IMR-90 (cell line): ENCODE data around the gene CREB5. TPM values are rescaled to one million over a fixed set of nuclear protein-coding genes. Genes with fewer than 3 reads are reported as not detected.

Source experiments
- ATAC-seq: fragments of 200-7000 bp; cut with Tn5 transposase; 2 replicates; pipeline ENCODE4 v1.9.1; 2020; ENCODE audit warnings: low read depth, mild to moderate bottlenecking, moderate library complexity
- BruUV-seq: library from RNA; stranded (reverse); fragments of 400-500 nt; replicated peaks from 2 replicates; lab custom pipeline; 2021; lab: Mats Ljungman, UMichigan
- CTCF ChIA-PET: fragments of 300-600 bp; formaldehyde crosslinking; extraction: SDS; loops from one replicate; lab custom pipeline; 2021; ENCODE audit warnings: antibody characterized with exemption; lab: Yijun Ruan, JAX
- POLR2A ChIA-PET: fragments of 300-600 bp; sonication (Branson Sonifier 250); formaldehyde crosslinking; loops from one replicate; lab custom pipeline; 2022; ENCODE audit warnings: antibody characterized with exemption; ENCODE audit not compliant: unreplicated experiment; lab: Charles Lee
- DNase-seq: peaks from one replicate; pipeline ENCODE4 v3.0.0; 2013
- H2AFZ ChIP-seq: replicated peaks from 2 replicates; pipeline ENCODE3; 2013; ENCODE audit warnings: low read length, mild to moderate bottlenecking; ENCODE audit not compliant: poor library complexity
- H2AK5ac ChIP-seq: 2 replicates; pipeline ENCODE4 v1.6.1; 2013; ENCODE audit warnings: low read depth, low read length, inconsistent platforms
- H2AK9ac ChIP-seq: replicated peaks from 2 replicates; pipeline ENCODE3; 2013; ENCODE audit warnings: mild to moderate bottlenecking, low read depth, low read length, moderate library complexity; ENCODE audit not compliant: poor library complexity
- H2BK120ac ChIP-seq: 2 replicates; pipeline ENCODE4 v1.6.1; 2013; ENCODE audit warnings: low read depth, low read length, inconsistent platforms
- H2BK15ac ChIP-seq: 3 replicates; pipeline ENCODE4 v1.6.1; 2013; ENCODE audit warnings: low read depth, low read length, inconsistent platforms
- H2BK20ac ChIP-seq: 2 replicates; pipeline ENCODE4 v1.6.1; 2013; ENCODE audit warnings: low read depth, mild to moderate bottlenecking, inconsistent platforms, low read length, moderate library complexity
- H2BK5ac ChIP-seq: 2 replicates; pipeline ENCODE4 v1.6.1; 2013; ENCODE audit warnings: mild to moderate bottlenecking, low read depth, low read length, inconsistent platforms; ENCODE audit not compliant: poor library complexity, severe bottlenecking
- H3K14ac ChIP-seq: replicated peaks from 2 replicates; pipeline ENCODE4 v1.6.1; 2013; ENCODE audit warnings: low read depth, low read length, inconsistent platforms
- H3K18ac ChIP-seq: 2 replicates; pipeline ENCODE4 v1.6.1; 2013; ENCODE audit warnings: low read depth, low read length, control low read depth
- H3K23ac ChIP-seq: 2 replicates; pipeline ENCODE4 v1.6.1; 2013; ENCODE audit warnings: low read depth, low read length, inconsistent platforms
- H3K27ac ChIP-seq: 2 replicates; pipeline ENCODE4 v1.5.1; 2013; ENCODE audit warnings: mild to moderate bottlenecking, control low read depth, low read length; ENCODE audit not compliant: insufficient read depth
- H3K27me3 ChIP-seq: 2 replicates; pipeline ENCODE4 v1.6.1; 2013; ENCODE audit warnings: low read length; ENCODE audit not compliant: control insufficient read depth, insufficient read depth
- H3K36me3 ChIP-seq: 2 replicates; pipeline ENCODE4 v1.6.1; 2013; ENCODE audit warnings: low read length, mixed read lengths; ENCODE audit not compliant: control insufficient read depth, insufficient read depth
- H3K4ac ChIP-seq: 2 replicates; pipeline ENCODE4 v1.6.1; 2013; ENCODE audit warnings: low read depth, low read length, inconsistent platforms
- H3K4me1 ChIP-seq: 2 replicates; pipeline ENCODE4 v1.6.1; 2013; ENCODE audit warnings: low read length, mixed read lengths; ENCODE audit not compliant: control insufficient read depth, insufficient read depth
- H3K4me2 ChIP-seq: 2 replicates; pipeline ENCODE4 v1.6.1; 2013; ENCODE audit warnings: low read depth, mild to moderate bottlenecking, control low read depth, low read length, moderate library complexity
- H3K4me3 ChIP-seq: 2 replicates; pipeline ENCODE4 v1.5.1; 2013; ENCODE audit warnings: low read depth, mild to moderate bottlenecking, control low read depth, low read length, moderate library complexity; ENCODE audit not compliant: insufficient read depth
- H3K56ac ChIP-seq: 2 replicates; pipeline ENCODE4 v1.6.1; 2013; ENCODE audit warnings: low read length, inconsistent platforms; ENCODE audit not compliant: insufficient read depth; ENCODE audit errors: extremely low read depth
- H3K79me1 ChIP-seq, 2 experiments: 2 replicates each; pipeline ENCODE4 v1.6.1; 2013; ENCODE audit warnings: low read length in 2 of 2, inconsistent platforms in 1 of 2, low read depth in 1 of 2
- H3K9ac ChIP-seq: 2 replicates; pipeline ENCODE4 v1.6.1; 2013; ENCODE audit warnings: low read depth, low read length, control low read depth
- H3K9me1 ChIP-seq: 2 replicates; pipeline ENCODE4 v1.6.1; 2013; ENCODE audit warnings: low read length, inconsistent platforms; ENCODE audit not compliant: insufficient read depth
- H3K9me3 ChIP-seq: 2 replicates; pipeline ENCODE4 v1.6.1; 2013; ENCODE audit warnings: low read length; ENCODE audit not compliant: control insufficient read depth, insufficient read depth
- H4K20me1 ChIP-seq: 2 replicates; pipeline ENCODE4 v1.6.1; 2013; ENCODE audit warnings: low read length, inconsistent platforms; ENCODE audit not compliant: insufficient read depth
- H4K5ac ChIP-seq: 2 replicates; pipeline ENCODE4 v1.6.1; 2013; ENCODE audit warnings: mild to moderate bottlenecking, low read depth, low read length, control low read depth
- H4K8ac ChIP-seq, 2 experiments: 2 replicates each; pipeline ENCODE4 v1.6.1; 2013; ENCODE audit warnings: low read depth in 2 of 2, low read length in 2 of 2, control low read depth in 1 of 2, inconsistent platforms in 1 of 2
- H4K91ac ChIP-seq: 2 replicates; pipeline ENCODE4 v1.6.1; 2013; ENCODE audit warnings: low read depth, low read length, inconsistent platforms; ENCODE audit not compliant: insufficient read depth
- BHLHE40 ChIP-seq: fragments of 150-350 bp; IDR thresholded peaks from 2 replicates; pipeline ENCODE4 v1.6.1; 2016; ENCODE audit warnings: mild to moderate bottlenecking, low read depth, low read length
- MAZ ChIP-seq: IDR thresholded peaks from 2 replicates; pipeline ENCODE4 v1.6.1; 2012; ENCODE audit warnings: low read depth, mild to moderate bottlenecking, low read length, improper control_type of control experiment, moderate library complexity, borderline replicate concordance
- MXI1 ChIP-seq: IDR thresholded peaks from 2 replicates; pipeline ENCODE4 v1.6.1; 2012; ENCODE audit warnings: low read depth, mild to moderate bottlenecking, low read length, moderate library complexity, borderline replicate concordance
- NFE2L2 ChIP-seq: fragments of 150-350 bp; IDR thresholded peaks from 2 replicates; pipeline ENCODE4 v1.6.1; 2016; ENCODE audit warnings: low read depth, mild to moderate bottlenecking, low read length
- POLR2A ChIP-seq: IDR thresholded peaks from 2 replicates; pipeline ENCODE4 v1.6.1; 2012; ENCODE audit warnings: mild to moderate bottlenecking, low read depth, low read length
- RCOR1 ChIP-seq: IDR thresholded peaks from 2 replicates; pipeline ENCODE4 v1.6.1; 2012; ENCODE audit warnings: mild to moderate bottlenecking, low read length, improper control_type of control experiment; ENCODE audit not compliant: insufficient replicate concordance
- WGBS, 2 experiments: methylation state at CpG; one replicate each; pipeline versions ENCODE4 v1.1.5 to v1.1.7; 2013; ENCODE audit warnings: missing lambda C conversion rate in 2 of 2; ENCODE audit not compliant: insufficient read length in 1 of 2; ENCODE audit errors: extremely low coverage in 2 of 2; 5-methylcytosine and 5-hydroxymethylcytosine counted together
- dilution Hi-C: fragments of 300-500 bp; cut with HindIII; formaldehyde crosslinking; loops from one replicate; pipeline ENCODE4 v1.14.3; 2018; ENCODE audit warnings: low sequenced_read_pairs; ENCODE audit not compliant: unreplicated experiment
- in situ Hi-C: fragments of 300-500 bp; cut with MboI; formaldehyde crosslinking; loops from 3 replicates; pipeline ENCODE4 v1.14.3; 2019; ENCODE audit warnings: low sequenced_read_pairs, inconsistent platforms, mixed read lengths
- intact Hi-C: fragments of 100-400 bp; cut with micrococcal nuclease; formaldehyde crosslinking; loops from 2 replicates; pipeline ENCODE4 v1.10.0; 2022
- polyA plus RNA-seq, 3 experiments: library from polyadenylated mRNA; depleted of rRNA; stranded (reverse); fragments of >200 nt; gene quantifications; 2 replicates each; pipeline ENCODE4 v1.2.3, GENCODE V29; 2012; ENCODE audit warnings: low replicate concordance in 1 of 3
- total RNA-seq: library from RNA; depleted of rRNA; stranded (reverse); fragments of >200 nt; gene quantifications from 2 replicates; pipeline ENCODE4 v1.2.3, GENCODE V29; 2012

Gene CREB5
- total and polyA plus RNA-seq, 2 of the 4 experiments (the other 2 are of a cell fraction): 7.3 to 13.1 TPM

DNA sequence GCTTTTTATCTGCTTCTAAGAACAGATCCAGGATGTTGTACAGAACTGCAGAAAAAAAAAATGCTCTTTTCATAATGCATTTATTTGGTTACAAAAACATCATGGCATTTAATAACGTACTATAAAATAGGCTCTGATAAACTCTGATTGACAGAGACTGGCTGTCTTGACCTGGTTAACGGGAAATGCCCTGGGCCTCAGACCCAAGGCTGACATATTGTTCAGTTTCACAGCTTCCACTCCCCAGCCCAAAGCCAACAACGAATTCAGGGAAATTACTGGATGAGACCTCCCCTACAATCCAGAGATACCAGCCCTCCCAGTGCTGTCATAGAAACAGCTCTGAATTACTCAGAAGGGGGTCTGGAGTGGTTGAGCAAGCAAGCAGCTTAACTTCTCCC is 260.1 kb downstream of the CREB5 start:
- intact Hi-C loops (no loop called here), in situ Hi-C loops (no loop called here), dilution Hi-C loops (no loop called here)
- no TSS peak for BruUV-seq
- no peak overlapping the region for H4K5ac ChIP-seq
- H3K9ac ChIP-seq: no peak overlapping the region
- no peak overlapping the region for H2AFZ ChIP-seq
- no peak overlapping the region for H3K4ac ChIP-seq
- H3K56ac ChIP-seq: no peak overlapping the region
- ChIA-PET POLR2A (no interaction called here), CTCF (interaction anchor here (0.6 kb wide), 1 partner anchor 32 kb away, joined by 3 read pairs; no protein-coding TSS in a partner anchor)
- H3K36me3 ChIP-seq: no peaks in the 10 kb centered on the region
- WGBS, 2 experiments: no CpG with 5 or more reads among the region's 3 CpGs
- H3K23ac ChIP-seq: no peak overlapping the region
- TF ChIP-seq RCOR1: no peak
- no peak for TF ChIP-seq BHLHE40
- TF ChIP-seq MAZ: no peak
- TF ChIP-seq NFE2L2: no peak
- TF ChIP-seq POLR2A: no peak
- TF ChIP-seq MXI1: no peak
- H4K91ac ChIP-seq: no peak overlapping the region
- no peak overlapping the region for H3K18ac ChIP-seq
- no peaks in the 10 kb centered on the region for H4K20me1 ChIP-seq
- H3K4me1 ChIP-seq: no peaks in the 10 kb centered on the region
- no peak overlapping the region for H3K14ac ChIP-seq
- no peak overlapping the region for H2BK120ac ChIP-seq
- no peak overlapping the region for H2AK5ac ChIP-seq
- no peak overlapping the region for H2AK9ac ChIP-seq
- H2BK20ac ChIP-seq: no peak overlapping the region
- ATAC-seq: no peak
- H2BK5ac ChIP-seq: no peak overlapping the region
- H3K9me1 ChIP-seq: no peaks in the 10 kb centered on the region
- no peaks in the 10 kb centered on the region for H3K79me1 ChIP-seq
- DNase-seq: no peak
- no peak overlapping the region for H3K4me3 ChIP-seq
- no peak overlapping the region for H2BK15ac ChIP-seq
- H3K4me2 ChIP-seq: no peak overlapping the region
- no peaks in the 10 kb centered on the region for H3K9me3 ChIP-seq
- no peak overlapping the region for H4K8ac ChIP-seq
- H3K27ac ChIP-seq: no peak overlapping the region
- no peaks in the 10 kb centered on the region for H3K27me3 ChIP-seq
